ENCODE data around the gene PYGL.
"Not testable (repeated sequence)": the region's sequence is repeated elsewhere in the genome, so short reads cannot be mapped to it uniquely, and the experiment has no call there.

Gene PYGL

GRCh38 chr14:50924843-50925242 lies 19.4 kb downstream of the PYGL start:
- peak in 1 of 2 experiments; percentile 7 for DNase-seq

- no peak for DNase-seq
These were observed 20.0 kb downstream of the PYGL start for GRCh38 chr14:50924236-50924635.

GRCh38 chr14:50922803-50923202 lies 21.5 kb downstream of the PYGL start:
- DNase-seq, result no peak

- DNase-seq, result no peak
These were observed 23.6 kb downstream of the PYGL start for GRCh38 chr14:50920482-50921230.

- DNase-seq, result not testable (repeated sequence)
These were observed 24.8 kb downstream of the PYGL start for GRCh38 chr14:50919524-50919923.

- DNase-seq, result no peak
These were observed 26.8 kb downstream of the PYGL start for GRCh38 chr14:50917449-50917848.

GRCh38 chr14:50910495-50911420 lies 33.5 kb downstream of the PYGL start:
- DNase-seq, result no peak

- no peak for DNase-seq
These were observed 37.8 kb downstream of the PYGL start for GRCh38 chr14:50906326-50907065.

- DNase-seq, result no peak
These were observed 39.6 kb downstream of the PYGL start for GRCh38 chr14:50904719-50905118.

GRCh38 chr14:50901361-50901760 lies 42.9 kb downstream of the PYGL start:
- no peak for DNase-seq

GRCh38 chr14:50897658-50898175 lies 46.6 kb downstream of the PYGL start:
- no peak for DNase-seq

- DNase-seq, result not testable (repeated sequence)
These were observed 47.3 kb downstream of the PYGL start for GRCh38 chr14:50897005-50897404.

GRCh38 chr14:50896421-50896820 lies 47.9 kb downstream of the PYGL start:
- DNase-seq, result not testable (repeated sequence)

- DNase-seq, result no peak
These were observed 52.0 kb downstream of the PYGL start for GRCh38 chr14:50892255-50892654.

GRCh38 chr14:50887476-50887875 lies 56.8 kb downstream of the PYGL start:
- no peak for DNase-seq

- DNase-seq, result no peak
These were observed 60.5 kb downstream of the PYGL start for GRCh38 chr14:50883827-50884197.

GRCh38 chr14:50882932-50883826 lies 61.1 kb downstream of the PYGL start:
- DNase-seq, result no peak

- no peak for DNase-seq
These were observed 68.8 kb downstream of the PYGL start for GRCh38 chr14:50875359-50876070.

GRCh38 chr14:50874757-50875156 lies 69.5 kb downstream of the PYGL start:
- no peak for DNase-seq

- no peak for DNase-seq
These were observed 72.2 kb downstream of the PYGL start, which contains the start of gene ABHD12B for GRCh38 chr14:50871914-50872732. Gene ABHD12B (plus strand): TSS chr14:50872053. CDS start chr14:50872175, 122 bp downstream.
